Uterus (tissue), 2 donors: ENCODE data around the gene GALNT9.

Source experiments
- CTCF ChIP-seq, 4 experiments: fragments of 200-600 bp in 2 of 4; fragments of 450-650 bp in 2 of 4; sonication (generic) in 2 of 4; IDR thresholded peaks; one replicate each; pipeline ENCODE4 v1.5.1; 2016 to 2019; ENCODE audit warnings: antibody characterized with exemption in 4 of 4, mild to moderate bottlenecking in 2 of 4, moderate library complexity in 1 of 4
- POLR2A ChIP-seq, 2 donors: fragments of 450-650 bp; IDR thresholded peaks; one replicate each; pipeline ENCODE4 v1.6.1; 2016; ENCODE audit warnings: antibody characterized with exemption in 2 of 2, mild to moderate bottlenecking in 1 of 2, moderate library complexity in 1 of 2

GRCh38 chr12:132319991-132320570 lies 9.3 kb downstream of the GALNT9 start:
- TF ChIP-seq POLR2A (IDR thresholded peaks at IDR 0.05), result no peak
- TF ChIP-seq CTCF (IDR thresholded peaks at IDR 0.05), result no peak
